CD14-positive monocyte (primary cell): ENCODE results near the gene FKRP. TPM values are rescaled to one million over a fixed set of nuclear protein-coding genes. Genes with fewer than 3 reads are reported as not detected.

Experiments used
- DNase-seq, 3 donors: peaks; one replicate each; pipeline ENCODE4 v3.0.0-alpha.2; 2011 to 2022
- H2AFZ ChIP-seq: 2 replicates; pipeline ENCODE4 v1.6.0; 2012; ENCODE audit warnings: mild to moderate bottlenecking, low read depth, low read length, inconsistent platforms; ENCODE audit not compliant: insufficient read depth, poor library complexity, severe bottlenecking
- H3K27ac ChIP-seq, 2 donors: 1 replicate in 1 of 2; 2 replicates in 1 of 2; pipeline ENCODE4 v1.5.1; 2012 to 2013; ENCODE audit warnings: low read length in 2 of 2, control low read depth in 1 of 2, inconsistent platforms in 1 of 2, low read depth in 1 of 2, mild to moderate bottlenecking in 1 of 2
- H3K27me3 ChIP-seq, 2 donors: one replicate each; pipeline versions ENCODE4 v1.6.0 to v1.6.1; 2011 to 2013; ENCODE audit warnings: low read length in 2 of 2; ENCODE audit not compliant: control insufficient read depth in 2 of 2, insufficient read depth in 2 of 2
- H3K36me3 ChIP-seq, 2 donors: replicated peaks in 1 of 2; 1 replicate in 1 of 2; 2 replicates in 1 of 2; pipeline versions ENCODE4 v1.5.1 to v1.6.1; 2012 to 2013; ENCODE audit warnings: low read length in 2 of 2, control low read depth in 1 of 2, inconsistent platforms in 1 of 2, mild to moderate bottlenecking in 1 of 2; ENCODE audit not compliant: insufficient read depth in 2 of 2, control insufficient read depth in 1 of 2
- H3K4me1 ChIP-seq, 2 donors: 1 replicate in 1 of 2; 2 replicates in 1 of 2; pipeline versions ENCODE4 v1.5.1 to v1.6.1; 2012 to 2013; ENCODE audit warnings: low read length in 2 of 2, control low read depth in 1 of 2, inconsistent platforms in 1 of 2, mild to moderate bottlenecking in 1 of 2, moderate library complexity in 1 of 2; ENCODE audit not compliant: insufficient read depth in 2 of 2, control insufficient read depth in 1 of 2
- H3K4me2 ChIP-seq: replicated peaks from 2 replicates; pipeline ENCODE3; 2012; ENCODE audit warnings: low read length, moderate library complexity, mild to moderate bottlenecking; ENCODE audit not compliant: poor library complexity, severe bottlenecking; ENCODE audit errors: extremely low read depth
- H3K4me3 ChIP-seq, 3 experiments: fragments of 200-600 bp in 1 of 3; sonication (generic) in 1 of 3; replicated peaks in 1 of 3; 1 replicate in 2 of 3; 2 replicates in 1 of 3; pipeline ENCODE4 v1.5.1; 2011 to 2013; ENCODE audit warnings: low read length in 3 of 3, mild to moderate bottlenecking in 3 of 3, control low read depth in 2 of 3, low read depth in 2 of 3, inconsistent platforms in 1 of 3, moderate library complexity in 1 of 3
- H3K79me2 ChIP-seq: 2 replicates; pipeline ENCODE4 v1.6.0; 2012; ENCODE audit warnings: mild to moderate bottlenecking, control low read depth, inconsistent platforms, low read length, moderate library complexity; ENCODE audit not compliant: insufficient read depth
- H3K9ac ChIP-seq: 2 replicates; pipeline ENCODE4 v1.6.0; 2017; ENCODE audit warnings: low read length, mild to moderate bottlenecking; ENCODE audit not compliant: insufficient read depth, poor library complexity, severe bottlenecking
- H3K9me3 ChIP-seq, 2 donors: replicated peaks in 1 of 2; 1 replicate in 1 of 2; 2 replicates in 1 of 2; pipeline versions ENCODE4 v1.5.1 to v1.6.1; 2012 to 2013; ENCODE audit warnings: low read length in 2 of 2, control low read depth in 1 of 2; ENCODE audit not compliant: control insufficient read depth in 1 of 2, insufficient read depth in 1 of 2
- H4K20me1 ChIP-seq: 2 replicates; pipeline ENCODE4 v1.6.0; 2012; ENCODE audit warnings: mild to moderate bottlenecking, low read length, control low read depth, moderate library complexity; ENCODE audit not compliant: insufficient read depth
- H3K27ac Mint-ChIP-seq, 7 donors: one replicate each; pipeline ENCODE4 v1.8.0; 2020; ENCODE audit warnings: mild to moderate bottlenecking in 7 of 7, mixed read lengths in 7 of 7, moderate library complexity in 6 of 7, inconsistent platforms in 2 of 7
- H3K27me3 Mint-ChIP-seq, 3 donors: one replicate each; pipeline ENCODE4 v1.8.0; 2021 to 2022; ENCODE audit warnings: low read depth in 3 of 3, mild to moderate bottlenecking in 3 of 3, mixed read lengths in 3 of 3, moderate library complexity in 3 of 3, inconsistent platforms in 1 of 3
- H3K36me3 Mint-ChIP-seq, 2 donors: one replicate each; pipeline ENCODE4 v1.8.0; 2020; ENCODE audit warnings: mixed read lengths in 2 of 2, inconsistent platforms in 1 of 2, mild to moderate bottlenecking in 1 of 2
- H3K4me1 Mint-ChIP-seq: one replicate; pipeline ENCODE4 v1.8.0; 2020; ENCODE audit warnings: mild to moderate bottlenecking, mixed read lengths
- H3K4me3 Mint-ChIP-seq, 2 donors: one replicate each; pipeline ENCODE4 v1.8.0; 2020; ENCODE audit warnings: mild to moderate bottlenecking in 2 of 2, mixed read lengths in 2 of 2, moderate library complexity in 1 of 2
- H3K9me3 Mint-ChIP-seq, 7 donors: one replicate each; pipeline ENCODE4 v1.8.0; 2020 to 2022; ENCODE audit warnings: mixed read lengths in 7 of 7, mild to moderate bottlenecking in 6 of 7, moderate library complexity in 6 of 7, inconsistent platforms in 2 of 7
- CTCF ChIP-seq: fragments of 200-600 bp; IDR thresholded peaks from one replicate; pipeline ENCODE4 v1.8.0; 2022; ENCODE audit warnings: antibody characterized with exemption, mild to moderate bottlenecking
- WGBS: methylation state at CpG from one replicate; pipeline ENCODE4 v1.1.5; 2013; ENCODE audit warnings: missing lambda C conversion rate; ENCODE audit not compliant: insufficient coverage; 5-methylcytosine and 5-hydroxymethylcytosine counted together
- intact Hi-C, 2 donors: fragments of 100-400 bp; cut with micrococcal nuclease; formaldehyde crosslinking; loops; one replicate each; pipeline versions ENCODE4 v1.15.0 to v1.15.1; 2023
- polyA plus RNA-seq, 3 donors: library from polyadenylated mRNA; depleted of rRNA in 1 of 3; unstranded in 2 of 3; stranded (reverse) in 1 of 3; fragments of 300-500 nt in 2 of 3; fragments of >200 nt in 1 of 3; fragmentation: Illumina TruSeq in 2 of 3; gene quantifications; 1 replicate in 2 of 3; 2 replicates in 1 of 3; pipeline ENCODE4 v1.2.3, GENCODE V29; 2012 to 2021

The FKRP gene
- polyA plus RNA-seq, 3 donors, result 2.1 to 21.5 (median 2.7) TPM

DNA sequence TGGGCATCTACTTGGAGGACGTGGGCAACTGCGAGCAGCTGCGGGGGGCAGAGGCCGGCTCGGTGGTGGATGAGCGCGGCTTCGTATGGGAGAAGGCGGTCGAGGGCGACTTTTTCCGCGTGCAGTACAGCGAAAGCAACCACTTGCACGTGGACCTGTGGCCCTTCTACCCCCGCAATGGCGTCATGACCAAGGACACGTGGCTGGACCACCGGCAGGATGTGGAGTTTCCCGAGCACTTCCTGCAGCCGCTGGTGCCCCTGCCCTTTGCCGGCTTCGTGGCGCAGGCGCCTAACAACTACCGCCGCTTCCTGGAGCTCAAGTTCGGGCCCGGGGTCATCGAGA is 10.7 kb downstream of the FKRP start:
- no peak overlapping the region for H3K4me2 ChIP-seq
- H3K4me1 Mint-ChIP-seq, result peaks cover 35% of the 10 kb centered on the region
- intact Hi-C loops, result loop anchor here in 1 of 2 donors (5.0 kb wide), 1 partner anchor 86 kb away; no protein-coding TSS in a partner anchor
- H3K27me3 Mint-ChIP-seq, result peaks cover 0 to 4% (median 4%) of the 10 kb centered on the region in 3 donors
- peaks cover 0 to 4% (median 2%) of the 10 kb centered on the region in 7 donors for H3K9me3 Mint-ChIP-seq
- H3K9ac ChIP-seq, result no peak overlapping the region
- H3K79me2 ChIP-seq, result no peaks in the 10 kb centered on the region
- H3K4me1 ChIP-seq, result peaks cover 28 to 35% of the 10 kb centered on the region in 2 donors
- no peaks in the 10 kb centered on the region for H3K27me3 ChIP-seq
- no peak overlapping the region for H2AFZ ChIP-seq
- no peak overlapping the region for H3K27ac ChIP-seq
- no peak overlapping the region for H3K4me3 Mint-ChIP-seq
- 67% methylated on average over 23 of the region's 30 CpGs for WGBS
- H3K9me3 ChIP-seq, result no peaks in the 10 kb centered on the region
- peaks cover 7% of the 10 kb centered on the region for H4K20me1 ChIP-seq
- H3K27ac Mint-ChIP-seq, result no peak overlapping the region
- peaks cover 10 to 23% of the 10 kb centered on the region in 2 donors for H3K36me3 Mint-ChIP-seq
- no peaks in the 10 kb centered on the region for H3K36me3 ChIP-seq
- no peak for DNase-seq
- TF ChIP-seq CTCF, result no peak
- no peak overlapping the region for H3K4me3 ChIP-seq

DNA sequence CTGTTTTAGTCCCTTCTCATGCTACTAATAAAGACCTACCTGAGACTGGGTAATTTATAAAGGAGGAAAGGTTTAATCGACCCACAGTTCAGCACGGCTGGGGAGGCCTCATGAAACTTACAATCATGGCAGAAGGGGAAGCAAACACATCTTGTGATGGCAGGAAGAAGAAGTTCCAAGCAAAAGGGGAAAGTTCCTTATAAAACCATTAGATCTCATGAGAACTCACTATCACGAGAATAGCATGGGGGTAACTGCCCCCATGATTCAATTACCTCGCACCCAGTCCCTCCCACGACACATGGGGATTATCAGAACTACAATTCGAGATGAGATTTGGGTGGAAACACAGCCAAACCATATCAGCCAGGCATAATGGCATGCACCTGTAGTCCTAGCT is 13.3 kb downstream of the FKRP start:
- no peak overlapping the region for H2AFZ ChIP-seq
- no peaks in the 10 kb centered on the region for H3K79me2 ChIP-seq
- H3K27ac Mint-ChIP-seq, result peak overlapping the region; percentile 2 to 87 (median 65)
- peak in 2 of 3 donors; percentile 25 to 42 for DNase-seq
- H3K4me3 Mint-ChIP-seq, result no peak overlapping the region
- no peaks in the 10 kb centered on the region for H3K27me3 ChIP-seq
- peaks cover 0 to 4% (median 2%) of the 10 kb centered on the region in 7 donors for H3K9me3 Mint-ChIP-seq
- no peak for TF ChIP-seq CTCF
- no peaks in the 10 kb centered on the region for H3K36me3 ChIP-seq
- H3K4me2 ChIP-seq, result no peak overlapping the region
- peaks cover 28 to 35% of the 10 kb centered on the region in 2 donors for H3K4me1 ChIP-seq
- H3K27ac ChIP-seq, result peak overlapping the region; percentile 6 to 8
- no peaks in the 10 kb centered on the region for H3K27me3 Mint-ChIP-seq
- no CpG with 5 or more reads among the region's 6 CpGs for WGBS
- peaks cover 7% of the 10 kb centered on the region for H4K20me1 ChIP-seq
- no peak overlapping the region for H3K9ac ChIP-seq
- peaks cover 3 to 14% of the 10 kb centered on the region in 2 donors for H3K36me3 Mint-ChIP-seq
- intact Hi-C loops, result loop anchor here in 1 of 2 donors (5.0 kb wide), 1 partner anchor 83 kb away; no protein-coding TSS in a partner anchor
- no peak overlapping the region for H3K4me3 ChIP-seq
- no peaks in the 10 kb centered on the region for H3K9me3 ChIP-seq
- peaks cover 32% of the 10 kb centered on the region for H3K4me1 Mint-ChIP-seq
